Mesothelial cell of epicardium (in vitro differentiated cells): ENCODE results near the gene SETD5. TPM values are rescaled to one million over a fixed set of nuclear protein-coding genes. Genes with fewer than 3 reads are reported as not detected.

Source experiments
- DNase-seq, 2 experiments: peaks; one replicate each; pipeline ENCODE4 v3.0.0; 2021; ENCODE audit warnings: low spot score in 2 of 2; ENCODE audit not compliant: unreplicated experiment in 2 of 2
- H3K27ac Mint-ChIP-seq: 2 replicates; pipeline ENCODE4 v1.8.0; 2021; ENCODE audit warnings: mixed read lengths
- H3K27me3 Mint-ChIP-seq: 2 replicates; pipeline ENCODE4 v1.8.0; 2021; ENCODE audit warnings: low read depth, mixed read lengths
- H3K36me3 Mint-ChIP-seq: 2 replicates; pipeline ENCODE4 v1.8.0; 2021; ENCODE audit warnings: mixed read lengths
- H3K4me1 Mint-ChIP-seq: 2 replicates; pipeline ENCODE4 v1.8.0; 2021; ENCODE audit warnings: mixed read lengths
- H3K4me3 Mint-ChIP-seq: 2 replicates; pipeline ENCODE4 v1.8.0; 2021; ENCODE audit warnings: mild to moderate bottlenecking, moderate library complexity, mixed read lengths
- H3K9me3 Mint-ChIP-seq: 2 replicates; pipeline ENCODE4 v1.8.0; 2021; ENCODE audit warnings: mixed read lengths
- CTCF ChIP-seq: fragments of 200-600 bp; sonication (generic); IDR thresholded peaks from one replicate; pipeline ENCODE4 v1.5.0; 2021; ENCODE audit warnings: antibody characterized with exemption; ENCODE audit not compliant: unreplicated experiment
- total RNA-seq: library from RNA; stranded (reverse); gene quantifications from 3 replicates; pipeline ENCODE4 v1.2.1, GENCODE V29; 2021

Gene SETD5
- total RNA-seq, 1 donor from 2014 or later, result 254 TPM

GRCh38 chr3:9408061-9408460, 10.6 kb downstream of the SETD5 start:
- H3K4me1 Mint-ChIP-seq, result peaks cover 27% of the 10 kb centered on the region
- TF ChIP-seq CTCF, result no peak
- H3K9me3 Mint-ChIP-seq, result peaks cover 23% of the 10 kb centered on the region
- no peak overlapping the region for H3K4me3 Mint-ChIP-seq
- H3K27ac Mint-ChIP-seq, result no peak overlapping the region
- no peaks in the 10 kb centered on the region for H3K27me3 Mint-ChIP-seq
- peaks cover 19% of the 10 kb centered on the region for H3K36me3 Mint-ChIP-seq
- DNase-seq, result no peak

- Mint-ChIP-seq H3K9me3 (peaks cover 23% of the 10 kb centered on the region), H3K27ac (no peak overlapping the region), H3K4me1 (peaks cover 22% of the 10 kb centered on the region), H3K4me3 (no peak overlapping the region), H3K27me3 (no peaks in the 10 kb centered on the region), H3K36me3 (peaks cover 22% of the 10 kb centered on the region)
- no peak for DNase-seq
- TF ChIP-seq CTCF, result no peak
These were observed 11.1 kb downstream of the SETD5 start for GRCh38 chr3:9408546-9408945.

GRCh38 chr3:9409981-9410854, 12.8 kb downstream of the SETD5 start:
- Mint-ChIP-seq H3K27me3 (no peaks in the 10 kb centered on the region), H3K9me3 (peaks cover 26% of the 10 kb centered on the region), H3K27ac (no peak overlapping the region), H3K4me3 (no peak overlapping the region), H3K36me3 (peaks cover 25% of the 10 kb centered on the region), H3K4me1 (peaks cover 15% of the 10 kb centered on the region)
- DNase-seq, result no peak
- TF ChIP-seq CTCF, result no peak

GRCh38 chr3:9411302-9411701, 13.9 kb downstream of the SETD5 start:
- H3K27ac Mint-ChIP-seq, result no peak overlapping the region
- no peak overlapping the region for H3K4me3 Mint-ChIP-seq
- H3K27me3 Mint-ChIP-seq, result no peaks in the 10 kb centered on the region
- peaks cover 26% of the 10 kb centered on the region for H3K9me3 Mint-ChIP-seq
- H3K36me3 Mint-ChIP-seq, result peaks cover 30% of the 10 kb centered on the region
- no peak for TF ChIP-seq CTCF
- DNase-seq, result no peak
- peaks cover 13% of the 10 kb centered on the region for H3K4me1 Mint-ChIP-seq

GRCh38 chr3:9412293-9412692, 14.9 kb downstream of the SETD5 start:
- Mint-ChIP-seq H3K27ac (peak overlapping the region; percentile 64), H3K27me3 (no peaks in the 10 kb centered on the region), H3K4me1 (peaks cover 13% of the 10 kb centered on the region), H3K36me3 (peaks cover 30% of the 10 kb centered on the region), H3K9me3 (peaks cover 26% of the 10 kb centered on the region), H3K4me3 (no peak overlapping the region)
- no peak for DNase-seq
- TF ChIP-seq CTCF, result no peak
